Activated naive CD4-positive, alpha-beta T cell treated with anti-CD3 and anti-CD28 coated beads, Interleukin-2, amount 50 U/mL, for 72 hours (primary cell): ENCODE measurements around the gene CD160. TPM values are rescaled to one million over a fixed set of nuclear protein-coding genes. Genes with fewer than 3 reads are reported as not detected.
"Not testable (repeated sequence)": the region's sequence is repeated elsewhere in the genome, so short reads cannot be mapped to it uniquely, and the experiment has no call there.

Experiments used
- ATAC-seq, 2 donors: fragments of 150-1000 bp; cut with Tn5 transposase; 2 replicates each; pipeline ENCODE4 v1.10.0; 2021; ENCODE audit warnings: mild to moderate bottlenecking in 2 of 2, moderate library complexity in 2 of 2
- DNase-seq, 2 donors: peaks; one replicate each; pipeline ENCODE4 v3.0.0; 2021 to 2022; ENCODE audit warnings: low spot score in 2 of 2
- H3K27ac Mint-ChIP-seq, 2 donors: one replicate each; pipeline ENCODE4 v1.8.0; 2022; ENCODE audit warnings: mild to moderate bottlenecking in 2 of 2, mixed read lengths in 2 of 2
- H3K36me3 Mint-ChIP-seq, 2 donors: one replicate each; pipeline ENCODE4 v1.8.0; 2022; ENCODE audit warnings: mixed read lengths in 2 of 2
- H3K9me3 Mint-ChIP-seq, 2 donors: one replicate each; pipeline ENCODE4 v1.8.0; 2022; ENCODE audit warnings: mixed read lengths in 2 of 2
- total RNA-seq, 2 donors: library from RNA; stranded (reverse); gene quantifications; one replicate each; pipeline ENCODE4 v1.2.3, GENCODE V29; 2022

Gene CD160
- total RNA-seq, 2 donors from 2014 or later = 0.64 TPM; not detected in 1

DNA sequence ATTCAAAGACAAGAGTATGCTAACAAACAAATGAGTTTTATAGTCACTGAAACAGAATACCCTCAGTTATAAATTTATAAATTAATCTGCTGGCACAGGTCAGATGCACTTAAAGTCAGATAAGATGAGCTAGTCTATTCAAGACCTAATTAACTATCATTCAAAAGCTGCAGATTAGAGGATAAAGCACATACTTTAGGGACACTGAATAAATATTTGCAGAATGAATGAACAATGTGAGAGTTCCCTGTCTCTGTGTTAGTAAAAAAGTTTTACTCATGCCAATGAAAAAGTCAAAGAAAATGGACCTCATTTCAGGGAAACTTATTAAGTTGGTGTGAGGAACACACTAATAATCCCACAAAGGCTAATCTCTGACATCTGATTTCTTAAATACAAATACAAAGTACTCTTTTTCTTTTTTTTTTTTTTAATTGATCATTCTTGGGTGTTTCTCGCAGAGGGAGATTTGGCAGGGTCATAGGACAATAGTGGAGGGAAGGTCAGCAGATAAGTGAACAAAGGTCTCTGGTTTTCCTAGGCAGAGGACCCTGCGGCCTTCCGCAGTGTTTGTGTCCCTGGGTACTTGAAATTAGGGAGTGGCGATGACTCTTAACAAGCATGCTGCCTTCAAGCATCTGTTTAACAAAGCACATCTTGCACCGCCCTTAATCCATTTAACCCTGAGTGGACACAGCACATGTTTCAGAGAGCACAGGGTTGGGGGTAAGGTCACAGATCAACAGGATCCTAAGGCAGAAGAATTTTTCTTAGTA lies 46.5 kb downstream of the CD160 start:
- DNase-seq, H3K27ac Mint-ChIP-seq, H3K9me3 Mint-ChIP-seq, ATAC-seq: not testable (repeated sequence)
- peaks cover 8 to 15% of the 10 kb centered on the region in 2 donors for H3K36me3 Mint-ChIP-seq

GRCh38 chr1:145766926-145767325 lies 47.6 kb downstream of the CD160 start:
- not testable (repeated sequence) for H3K36me3 Mint-ChIP-seq, H3K9me3 Mint-ChIP-seq, DNase-seq, ATAC-seq, H3K27ac Mint-ChIP-seq

- not testable (repeated sequence) for H3K36me3 Mint-ChIP-seq, DNase-seq
- H3K27ac Mint-ChIP-seq = peak overlapping the region in 1 of 2 donors; percentile 55
These were observed 48.7 kb downstream of the CD160 start for GRCh38 chr1:145768004-145768403.

GRCh38 chr1:145771056-145771455 lies 51.8 kb downstream of the CD160 start:
- H3K9me3 Mint-ChIP-seq = no peaks in the 10 kb centered on the region
- DNase-seq (no peak), ATAC-seq (no peak)
- no peak overlapping the region for H3K27ac Mint-ChIP-seq
- H3K36me3 Mint-ChIP-seq = peaks cover 0 to 4% of the 10 kb centered on the region in 2 donors

More at GRCh38 chr1:145768004-145768403, 48.7 kb downstream of the CD160 start:
- not testable (repeated sequence) for H3K9me3 Mint-ChIP-seq
- peak in 1 of 2 donors; percentile 53 for ATAC-seq

DNA sequence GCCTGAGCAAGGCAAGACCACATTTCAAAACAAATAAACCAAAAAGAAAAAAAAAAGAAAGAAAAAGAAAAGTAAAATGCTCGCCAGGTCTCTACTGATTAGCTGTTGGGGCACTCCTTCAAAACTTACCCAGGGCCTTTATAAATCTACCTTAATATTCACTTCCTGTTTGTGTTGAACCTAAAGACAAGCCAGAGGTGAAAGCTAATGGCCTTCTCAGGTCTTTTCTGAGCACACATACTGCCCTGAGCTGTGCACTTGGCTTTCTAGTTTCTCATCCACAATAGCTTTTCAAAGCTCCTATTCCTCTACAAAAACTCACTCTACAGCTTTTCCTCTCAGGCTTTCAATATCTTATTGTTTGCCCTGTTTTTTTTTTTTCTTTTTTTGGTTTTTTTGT lies 54.1 kb downstream of the CD160 start:
- H3K9me3 Mint-ChIP-seq = no peaks in the 10 kb centered on the region
- H3K27ac Mint-ChIP-seq = peak overlapping the region in 1 of 2 donors; percentile 77
- ATAC-seq = no peak
- no peak for DNase-seq
- peaks cover 0 to 4% of the 10 kb centered on the region in 2 donors for H3K36me3 Mint-ChIP-seq

DNA sequence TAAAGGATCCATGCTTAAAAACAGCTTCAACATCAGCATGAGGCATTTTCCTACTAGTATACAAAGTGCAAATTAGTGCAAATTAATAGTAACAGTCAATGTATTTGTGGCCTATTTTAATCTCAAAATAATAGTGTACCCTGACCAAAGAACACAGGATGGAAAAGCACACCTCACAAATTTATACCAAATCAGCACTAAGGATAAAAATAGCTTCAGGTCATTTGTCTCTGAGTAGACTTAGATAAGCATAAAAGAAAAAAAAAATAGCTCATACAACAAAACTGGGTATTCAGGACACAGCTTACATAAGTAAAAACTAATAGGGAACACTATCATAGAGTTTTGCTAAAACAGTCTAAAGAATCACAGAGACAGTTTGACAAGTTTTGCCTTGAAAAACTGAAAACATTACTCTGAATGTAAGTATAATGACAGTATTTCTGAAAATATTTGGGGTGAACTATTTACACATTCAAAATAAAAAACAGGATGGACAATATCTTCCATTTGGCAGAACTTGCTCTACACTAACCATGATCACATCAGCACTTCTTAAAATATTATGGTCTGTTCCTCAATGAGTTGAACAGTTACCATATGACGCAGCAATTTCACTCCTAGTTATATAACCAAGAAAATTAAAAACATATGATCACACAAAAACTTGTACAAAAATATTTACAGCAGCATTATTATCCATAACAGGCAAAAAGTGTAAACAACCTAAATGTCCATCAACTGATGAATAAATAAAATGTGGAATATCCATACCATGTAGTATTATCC lies 58.3 kb downstream of the CD160 start:
- ATAC-seq (no peak), DNase-seq (no peak)
- Mint-ChIP-seq H3K9me3 (no peaks in the 10 kb centered on the region), H3K36me3 (peaks cover 0 to 4% of the 10 kb centered on the region in 2 donors), H3K27ac (no peak overlapping the region)

GRCh38 chr1:145778146-145778540 lies 58.8 kb downstream of the CD160 start:
- no peaks in the 10 kb centered on the region for H3K9me3 Mint-ChIP-seq
- no peak overlapping the region for H3K27ac Mint-ChIP-seq
- peaks cover 0 to 4% of the 10 kb centered on the region in 2 donors for H3K36me3 Mint-ChIP-seq
- no peak for ATAC-seq
- no peak for DNase-seq

DNA sequence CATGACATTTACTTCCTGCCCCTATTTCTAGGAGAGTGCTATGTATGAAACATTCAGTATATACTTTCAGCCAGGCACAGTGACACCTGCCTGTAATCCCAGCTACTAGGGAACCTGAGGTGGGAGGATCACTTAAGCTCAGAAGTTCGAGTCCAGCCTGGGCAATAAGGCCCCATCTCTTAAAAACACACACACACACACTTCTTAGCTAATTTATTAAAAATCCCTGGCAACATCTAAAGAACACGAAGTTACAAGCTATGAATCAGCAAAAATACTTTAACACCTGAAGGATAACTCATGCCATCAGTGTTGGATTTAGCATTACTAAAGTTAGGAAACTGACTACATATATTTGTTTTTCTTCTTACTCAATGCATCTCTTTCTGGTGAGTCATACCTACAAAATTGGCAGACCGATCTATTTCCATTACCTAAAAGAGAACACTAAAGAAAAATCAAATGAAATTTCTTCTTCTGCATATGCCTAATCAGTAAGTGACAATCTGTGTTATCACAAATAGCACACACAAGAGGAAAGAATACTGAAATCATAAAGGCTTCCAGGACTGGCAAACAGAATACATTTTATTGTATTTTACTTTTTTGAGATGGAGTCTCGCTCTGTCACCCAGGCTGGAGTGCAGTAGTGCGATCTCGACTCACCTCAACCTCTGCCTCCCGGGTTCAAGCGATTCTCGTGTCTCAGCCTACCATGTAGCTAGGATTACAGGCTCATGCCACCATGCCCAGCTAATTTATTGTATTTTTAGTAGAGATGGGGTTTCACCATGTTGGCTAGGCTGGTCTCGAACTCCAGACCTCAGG lies 63.2 kb downstream of the CD160 start:
- ATAC-seq = peak; percentile 41 to 70
- Mint-ChIP-seq H3K9me3 (no peaks in the 10 kb centered on the region), H3K36me3 (no peaks in the 10 kb centered on the region), H3K27ac (peak overlapping the region in 1 of 2 donors; percentile 35)
- DNase-seq = no peak

DNA sequence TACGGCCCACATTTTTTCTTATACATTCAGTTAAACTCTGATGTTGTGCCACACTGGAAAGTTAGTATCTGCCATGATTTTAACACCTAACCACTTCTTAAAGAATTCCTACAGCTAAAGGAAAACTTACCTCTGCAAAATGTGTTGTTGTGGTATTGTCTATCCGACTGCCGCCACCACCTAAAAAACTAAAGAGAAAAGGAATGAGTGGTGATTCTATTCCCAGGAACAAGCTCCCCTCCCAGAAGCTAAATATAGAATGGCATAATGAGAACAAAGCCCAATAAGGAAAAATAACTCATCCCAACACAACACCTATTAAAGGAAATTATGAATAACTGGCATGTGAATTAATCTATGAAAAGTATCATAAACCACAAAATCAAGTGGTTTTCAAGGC lies 65.1 kb downstream of the CD160 start:
- no peak for ATAC-seq
- no peaks in the 10 kb centered on the region for H3K9me3 Mint-ChIP-seq
- DNase-seq = no peak
- H3K36me3 Mint-ChIP-seq = peaks cover 0 to 6% of the 10 kb centered on the region in 2 donors
- H3K27ac Mint-ChIP-seq = no peak overlapping the region

GRCh38 chr1:145785547-145785946 lies 66.2 kb downstream of the CD160 start:
- Mint-ChIP-seq H3K27ac (peak overlapping the region in 1 of 2 donors; percentile 67), H3K9me3 (no peaks in the 10 kb centered on the region), H3K36me3 (peaks cover 0 to 6% of the 10 kb centered on the region in 2 donors)
- no peak for DNase-seq
- ATAC-seq = peak in 1 of 2 donors; percentile 39

GRCh38 chr1:145786271-145786670 lies 67.0 kb downstream of the CD160 start:
- Mint-ChIP-seq H3K9me3 (no peaks in the 10 kb centered on the region), H3K27ac (peak overlapping the region; percentile 44 to 67), H3K36me3 (peaks cover 0 to 6% of the 10 kb centered on the region in 2 donors)
- DNase-seq (no peak), ATAC-seq (peak; percentile 77 to 86)

GRCh38 chr1:145788580-145788979 lies 69.3 kb downstream of the CD160 start:
- Mint-ChIP-seq H3K36me3 (peaks cover 0 to 6% of the 10 kb centered on the region in 2 donors), H3K27ac (no peak overlapping the region), H3K9me3 (no peaks in the 10 kb centered on the region)
- no peak for DNase-seq
- no peak for ATAC-seq

Other genes with a start within 250 kb of the CD160 start
- gene GPR89A, start 111.5 kb upstream of the CD160 start, total RNA-seq = 10 to 100 TPM; 21.4 to 31.3 TPM
- gene PDZK1, start 12.1 kb upstream of the CD160 start, total RNA-seq = not detected
- 10 to 100 TPM; 10.7 to 12.6 TPM for gene RNF115, start 104.6 kb downstream of the CD160 start, total RNA-seq
- 10 to 100 TPM; 15.1 to 26.2 TPM for gene POLR3C, start 104.7 kb downstream of the CD160 start, total RNA-seq
- 1 to 10 TPM; 2.6 to 3.9 TPM for gene NUDT17, start 126.1 kb downstream of the CD160 start, total RNA-seq
- 10 to 100 TPM; 28.6 to 33.5 TPM for gene PIAS3, start 139.6 kb downstream of the CD160 start, total RNA-seq
- under 1 TPM; 0.50 to 0.53 TPM for gene ANKRD35, start 166.4 kb downstream of the CD160 start, total RNA-seq
- 1 to 10 TPM; 1.0 to 1.5 TPM for gene ITGA10, start 190.6 kb downstream of the CD160 start, total RNA-seq
- gene PEX11B, start 199.2 kb downstream of the CD160 start, total RNA-seq = 10 to 100 TPM; 17.9 to 36.1 TPM
- 100 to 1,000 TPM; 254 to 286 TPM for gene RBM8A, start 208.0 kb downstream of the CD160 start, total RNA-seq
- gene LIX1L, start 238.5 kb downstream of the CD160 start, total RNA-seq = 10 to 100 TPM; 47.9 to 50.1 TPM
- 1 to 10 TPM; 5.4 to 9.1 TPM for gene ANKRD34A, start 245.1 kb downstream of the CD160 start, total RNA-seq
- gene POLR3GL, start 245.2 kb downstream of the CD160 start, total RNA-seq = 10 to 100 TPM; 22.0 to 31.9 TPM